HL-60 (cell line): ENCODE measurements around the gene FBXO17.
A peak's percentile ranks its signal among the peaks of the same experiment; 100 is the strongest.

Experiments
- DNase-seq, 2 experiments: peaks; one replicate each; pipeline ENCODE4 v3.0.0-alpha.2; 2010 to 2020; ENCODE audit warnings: low read depth in 1 of 2, low spot score in 1 of 2
- H3K27ac ChIP-seq: fragments of 250-450 bp; sonication (Bioruptor Pico); replicated peaks from 2 replicates; pipeline ENCODE4 v1.5.1; 2020; ENCODE audit warnings: mild to moderate bottlenecking, moderate library complexity
- H3K27me3 ChIP-seq: fragments of 250-450 bp; sonication (Bioruptor Pico); 2 replicates; pipeline ENCODE4 v1.5.1; 2021; ENCODE audit warnings: mild to moderate bottlenecking, moderate library complexity; ENCODE audit not compliant: insufficient read depth, poor library complexity, severe bottlenecking
- H3K4me3 ChIP-seq: replicated peaks from 2 replicates; pipeline ENCODE4 v1.5.1; 2011; ENCODE audit warnings: mild to moderate bottlenecking, control low read depth, low read length; ENCODE audit not compliant: insufficient read depth
- CTCF ChIP-seq: IDR thresholded peaks from one replicate; pipeline ENCODE4 v1.5.1; 2011; ENCODE audit warnings: low read length, control low read depth, inconsistent platforms; ENCODE audit not compliant: insufficient read depth
- GABPA ChIP-seq: IDR thresholded peaks from 2 replicates; pipeline ENCODE4 v1.6.1; 2012; ENCODE audit warnings: low read depth
- POLR2AphosphoS5 ChIP-seq: IDR thresholded peaks from 2 replicates; pipeline ENCODE4 v1.6.1; 2012; ENCODE audit warnings: low read depth
- REST ChIP-seq: IDR thresholded peaks from 2 replicates; pipeline ENCODE4 v1.6.1; 2012; ENCODE audit warnings: low read depth; ENCODE audit not compliant: insufficient replicate concordance
- SPI1 ChIP-seq: IDR thresholded peaks from 2 replicates; pipeline ENCODE4 v1.6.1; 2012; ENCODE audit warnings: low read depth, mild to moderate bottlenecking, borderline replicate concordance

Gene FBXO17

GRCh38 chr19:38933544-38933943, 42.0 kb downstream of the FBXO17 start:
- H3K27me3 ChIP-seq, result no peaks in the 10 kb centered on the region
- TF ChIP-seq REST (no peak), CTCF (no peak), GABPA (no peak), POLR2AphosphoS5 (no peak), SPI1 (no peak)
- no peak overlapping the region for H3K4me3 ChIP-seq
- no peak overlapping the region for H3K27ac ChIP-seq
- no peak for DNase-seq

- no peak overlapping the region for H3K4me3 ChIP-seq
- no peak for TF ChIP-seq REST
- TF ChIP-seq SPI1, result no peak
- TF ChIP-seq CTCF, result no peak
- no peak for TF ChIP-seq GABPA
- no peak for TF ChIP-seq POLR2AphosphoS5
- H3K27ac ChIP-seq, result no peak overlapping the region
- peak in 1 of 2 experiments; percentile 45 for DNase-seq
- no peaks in the 10 kb centered on the region for H3K27me3 ChIP-seq
These were observed 42.9 kb downstream of the FBXO17 start for GRCh38 chr19:38932425-38933179.

GRCh38 chr19:38931521-38931793, 44.1 kb downstream of the FBXO17 start:
- peak overlapping the region; percentile 68 for H3K4me3 ChIP-seq
- peak overlapping the region; percentile 95 for H3K27ac ChIP-seq
- DNase-seq, result no peak
- H3K27me3 ChIP-seq, result no peaks in the 10 kb centered on the region
- TF ChIP-seq SPI1, result no peak
- no peak for TF ChIP-seq CTCF
- no peak for TF ChIP-seq REST
- no peak for TF ChIP-seq GABPA
- TF ChIP-seq POLR2AphosphoS5, result no peak
